GM21737 (cell line): ENCODE data around the gene JPH2.
"Not testable (repeated sequence)": the region's sequence is repeated elsewhere in the genome, so short reads cannot be mapped to it uniquely, and the experiment has no call there.

Source experiments
- ATAC-seq: cut with Tn5 transposase; IDR thresholded peaks from one replicate; pipeline ENCODE4 v1.9.1; 2021; ENCODE audit warnings: mild to moderate bottlenecking, moderate library complexity; ENCODE audit not compliant: unreplicated experiment

JPH2 gene

DNA sequence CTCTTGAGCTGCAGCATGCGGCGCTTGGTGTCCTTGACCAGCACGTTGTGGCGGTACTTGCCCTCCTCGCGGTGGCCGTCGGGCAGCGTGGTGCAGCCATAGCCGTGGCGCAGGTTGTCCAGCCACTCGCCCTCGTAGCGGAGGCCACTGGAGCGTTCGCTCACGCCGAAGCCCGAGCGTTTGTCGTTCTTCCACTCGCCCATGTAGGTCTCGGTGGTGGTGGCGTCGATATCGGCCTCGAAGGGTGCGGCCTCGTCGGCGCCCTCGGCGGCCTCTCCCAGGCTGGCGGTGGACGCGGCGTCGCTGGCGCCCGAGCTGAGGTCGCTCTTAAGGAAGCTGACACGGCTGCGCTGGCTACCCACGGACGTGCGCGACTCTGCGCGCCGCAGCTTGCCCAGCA lies 27.3 kb downstream of the JPH2 start:
- no peak for ATAC-seq

GRCh38 chr20:44159125-44159524 lies 27.9 kb downstream of the JPH2 start:
- ATAC-seq, result no peak

DNA sequence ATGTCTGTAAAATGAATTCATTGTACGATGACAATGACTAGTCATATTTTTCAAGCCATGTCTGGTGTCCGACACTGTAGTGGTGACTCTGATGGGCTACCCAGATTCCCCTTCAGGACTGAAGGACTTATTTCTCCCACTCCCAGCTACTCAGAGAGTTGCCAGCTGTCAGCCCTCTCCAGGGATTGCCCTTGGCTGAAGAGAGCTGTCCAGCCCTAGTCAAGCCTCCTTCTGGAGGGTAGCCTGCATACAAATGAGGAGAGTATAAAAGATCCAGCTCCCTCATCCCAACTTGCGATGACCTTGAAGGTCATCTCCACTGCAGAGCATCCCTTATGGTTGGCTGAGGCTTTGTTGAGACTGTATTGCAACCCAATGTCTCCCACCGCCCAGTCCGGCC lies 29.9 kb downstream of the JPH2 start:
- ATAC-seq, result no peak

DNA sequence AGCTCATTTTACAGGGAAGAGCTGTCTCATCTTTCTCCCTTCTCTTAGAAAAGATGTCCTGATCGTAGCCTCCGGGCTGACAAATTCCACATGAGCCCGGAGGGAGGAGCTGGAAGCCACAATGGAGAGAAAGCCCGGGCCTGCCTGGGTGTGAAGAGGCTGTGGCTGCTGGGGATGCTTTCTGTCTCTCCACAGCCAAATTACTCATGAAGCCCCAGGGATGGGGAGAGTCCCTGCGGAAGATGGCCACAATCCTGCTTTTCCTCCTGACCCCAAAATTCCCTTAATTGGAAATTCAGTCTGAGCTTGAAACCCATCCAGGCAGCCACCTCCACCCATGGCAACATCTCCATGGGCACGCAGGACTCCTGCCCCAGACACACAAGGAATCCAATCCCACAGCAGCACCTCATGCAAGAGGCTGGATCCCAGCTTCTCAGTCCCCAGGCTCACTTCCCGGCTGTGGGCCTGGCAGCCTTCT lies 32.4 kb downstream of the JPH2 start:
- ATAC-seq, result no peak

- ATAC-seq, result no peak
Observed at GRCh38 chr20:44153636-44154043, 33.3 kb downstream of the JPH2 start.

DNA sequence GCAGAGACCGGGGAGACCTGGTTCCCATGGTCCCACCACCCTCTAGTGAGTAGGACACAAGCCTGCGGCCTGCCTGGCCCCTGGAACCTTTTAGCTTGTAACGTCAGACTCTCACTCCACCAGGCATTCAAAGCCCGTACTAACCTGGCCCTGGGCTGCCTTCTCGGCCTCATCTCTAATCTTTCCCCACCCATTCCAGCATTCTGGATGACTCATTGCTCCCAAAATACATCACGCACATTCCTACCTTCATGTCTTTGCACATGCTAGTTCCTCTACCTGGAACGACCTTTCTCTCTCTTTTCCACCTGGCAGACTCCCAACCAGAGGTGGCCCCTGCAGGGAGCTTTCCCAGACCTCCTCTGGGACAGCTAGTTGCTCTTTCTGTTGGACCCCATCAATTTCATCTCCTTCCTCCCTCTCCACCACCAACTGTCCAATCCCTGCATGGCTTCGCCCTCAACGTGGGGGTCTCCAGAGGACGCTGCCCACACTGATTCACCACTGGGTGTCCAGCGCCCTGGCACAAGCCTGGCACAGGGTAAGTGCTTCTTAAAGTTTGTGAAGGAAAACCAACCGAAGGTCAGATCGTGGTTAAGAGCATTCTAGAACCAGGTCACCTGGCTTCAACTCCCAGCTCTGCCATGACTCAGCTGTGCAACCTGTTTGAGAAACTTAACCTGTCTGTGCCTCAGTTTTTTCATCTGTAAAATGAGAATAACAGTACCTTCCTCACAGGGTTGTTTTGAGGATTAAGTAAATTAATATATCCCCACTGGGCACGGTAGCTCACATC lies 35.2 kb downstream of the JPH2 start:
- ATAC-seq, result no peak

GRCh38 chr20:44146272-44146671 lies 40.7 kb downstream of the JPH2 start:
- ATAC-seq, result no peak

- no peak for ATAC-seq
Observed at GRCh38 chr20:44145131-44145775, 41.7 kb downstream of the JPH2 start.

GRCh38 chr20:44143936-44144335 lies 43.1 kb downstream of the JPH2 start:
- ATAC-seq, result no peak

- no peak for ATAC-seq
Observed at GRCh38 chr20:44142413-44142812, 44.6 kb downstream of the JPH2 start.

DNA sequence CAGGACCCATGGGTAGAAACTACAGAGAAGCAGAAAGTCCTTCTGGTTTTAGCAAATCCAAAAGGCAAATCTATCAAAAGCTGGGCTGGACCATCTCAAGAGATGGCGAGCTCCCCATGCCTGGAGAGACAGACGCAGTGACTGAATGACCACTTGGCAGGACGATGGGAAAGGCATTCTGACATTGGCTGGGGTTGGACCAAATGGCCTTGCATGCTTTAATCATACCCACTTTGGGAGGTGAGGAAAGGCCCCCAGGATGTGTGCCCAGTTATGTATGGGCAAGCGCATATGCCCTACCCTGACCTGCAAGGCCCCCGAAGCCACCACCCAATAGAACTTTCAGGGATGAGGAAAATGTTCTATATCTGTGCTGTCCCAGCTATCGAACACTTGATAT lies 45.1 kb downstream of the JPH2 start:
- ATAC-seq, result no peak

DNA sequence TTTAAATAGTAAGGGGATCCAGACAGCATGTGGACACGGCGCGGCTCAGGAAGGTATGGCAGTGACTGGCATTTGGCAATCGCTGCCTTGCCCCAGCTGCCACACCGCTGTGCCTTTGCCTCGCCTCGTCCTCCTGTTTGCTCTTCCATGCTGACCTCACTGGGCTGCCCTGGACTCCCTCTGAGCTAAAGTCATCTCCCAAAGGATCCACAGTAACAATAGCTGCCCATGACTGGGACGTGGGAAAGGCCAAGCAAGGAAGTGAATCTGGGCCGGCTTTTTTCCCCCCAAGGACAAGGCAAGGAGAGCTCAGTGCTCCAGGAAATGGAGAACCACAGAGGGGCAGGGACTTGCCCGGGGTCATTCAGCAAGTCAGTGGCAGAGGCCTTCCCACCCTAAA lies 48.1 kb downstream of the JPH2 start:
- no peak for ATAC-seq

DNA sequence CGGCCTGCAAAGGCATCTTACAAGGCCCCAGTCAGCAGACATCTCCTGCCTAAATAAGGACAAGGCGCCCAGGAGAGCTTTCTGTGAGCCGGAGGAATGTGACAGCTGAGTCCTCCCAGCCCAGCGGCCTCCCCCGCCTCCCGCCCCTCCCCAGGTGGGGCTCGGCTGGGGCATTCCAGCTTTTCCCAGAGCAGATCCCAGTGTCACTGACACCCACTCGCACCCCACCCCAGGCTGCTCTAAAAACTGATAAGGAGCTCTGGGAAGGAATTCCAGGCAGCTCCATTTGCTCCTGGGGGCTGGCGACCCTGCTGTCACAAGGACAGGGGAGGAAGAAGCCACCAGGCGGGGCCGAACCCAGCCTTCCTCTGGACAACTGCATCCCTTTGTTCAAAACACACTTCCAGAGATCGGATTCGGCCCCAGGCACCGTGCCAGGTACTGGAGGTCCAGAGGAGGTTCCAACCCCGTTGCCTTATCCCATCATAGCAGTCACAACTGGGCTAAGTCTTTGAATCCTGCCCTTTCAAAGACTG lies 49.7 kb downstream of the JPH2 start:
- no peak for ATAC-seq

DNA sequence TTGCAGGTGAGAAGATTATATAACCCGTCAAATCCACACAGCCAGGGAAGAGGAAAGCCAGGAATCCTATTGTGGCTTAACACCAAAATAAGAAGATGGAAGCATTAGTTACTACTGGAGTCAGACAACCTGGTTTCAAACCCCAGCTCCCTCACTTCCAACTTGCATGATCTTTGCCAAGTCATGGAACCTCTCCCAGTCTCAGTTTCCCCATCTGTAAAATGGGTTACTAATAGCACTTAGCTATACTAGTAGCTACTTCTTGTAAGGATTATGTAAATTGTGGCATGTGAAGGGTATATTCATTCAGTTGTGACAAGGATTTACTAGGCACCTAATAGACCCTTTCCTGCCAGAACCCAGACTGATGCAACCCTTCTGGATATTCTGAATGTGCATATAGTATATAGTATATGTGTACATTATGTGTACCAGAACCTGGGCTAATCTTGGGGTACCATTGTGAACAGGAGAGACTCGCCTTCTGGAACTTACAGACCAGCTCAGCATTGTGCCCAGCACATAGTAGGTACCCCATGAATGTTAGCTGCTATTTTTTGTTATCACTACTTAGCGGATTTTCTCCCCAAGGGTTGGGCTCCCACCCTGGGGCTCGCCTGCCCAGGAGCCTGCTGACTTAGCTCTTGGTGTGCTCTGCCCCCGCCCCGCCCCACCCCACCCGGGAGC lies 50.3 kb downstream of the JPH2 start:
- ATAC-seq, result no peak

DNA sequence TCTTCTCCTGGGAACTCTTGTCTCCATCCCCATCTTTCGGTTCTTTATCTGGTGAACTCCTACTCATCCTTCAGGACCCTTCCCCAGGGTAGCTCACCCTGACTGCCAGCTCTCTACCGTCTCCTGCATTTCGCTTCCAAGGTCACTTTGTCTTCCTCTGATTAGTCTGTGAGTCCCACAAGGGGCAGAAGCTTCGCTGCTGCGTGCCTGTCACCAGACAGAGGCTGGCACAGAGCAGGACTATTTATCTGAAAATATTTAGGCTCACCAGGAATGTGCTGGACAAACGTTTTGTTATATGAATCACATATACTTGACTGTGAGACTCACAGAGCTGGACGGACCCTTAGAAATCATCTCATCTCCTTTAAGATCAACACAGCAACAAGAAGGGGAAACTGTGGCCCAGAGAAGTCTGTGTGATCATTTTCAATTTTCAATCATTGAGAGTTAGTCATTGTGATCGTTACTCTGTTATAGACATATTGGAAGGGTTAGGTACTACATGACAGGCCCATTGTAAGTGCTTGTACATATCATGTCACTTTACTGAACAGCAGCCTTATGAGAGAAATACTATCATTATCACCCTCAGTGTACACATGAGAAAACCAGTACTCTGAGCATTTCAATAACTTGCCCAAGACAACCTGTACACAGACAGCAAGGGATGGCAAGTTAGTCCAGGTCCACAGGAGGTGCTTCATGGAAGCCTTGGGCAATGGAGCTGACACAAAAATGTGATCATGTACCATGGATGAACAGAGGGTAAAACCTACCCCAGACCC lies 51.4 kb downstream of the JPH2 start:
- no peak for ATAC-seq

DNA sequence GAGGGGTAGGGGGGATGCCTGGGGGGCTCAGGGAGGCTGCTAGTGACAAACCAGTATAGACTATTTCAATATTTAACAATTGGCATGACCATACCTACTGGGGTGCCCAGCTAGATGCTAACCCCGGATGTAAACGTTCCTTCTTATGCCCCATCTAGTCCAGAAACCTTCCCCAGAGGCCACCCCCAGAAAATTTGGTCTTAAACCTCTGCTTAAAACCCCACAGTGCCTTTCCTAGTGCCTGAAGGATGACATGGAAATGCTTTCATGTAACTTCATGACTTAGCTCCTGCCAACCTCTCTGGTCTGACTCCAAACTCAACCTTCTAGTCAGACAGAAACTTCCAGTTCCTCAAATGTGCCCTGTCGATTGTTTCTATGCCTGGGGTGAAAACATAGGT lies 52.0 kb downstream of the JPH2 start:
- no peak for ATAC-seq

GRCh38 chr20:44133424-44133823 lies 53.6 kb downstream of the JPH2 start:
- no peak for ATAC-seq

GRCh38 chr20:44131704-44132103 lies 55.3 kb downstream of the JPH2 start:
- ATAC-seq, result no peak

GRCh38 chr20:44129911-44130718 lies 56.9 kb downstream of the JPH2 start:
- ATAC-seq, result no peak

GRCh38 chr20:44129300-44129699 lies 57.7 kb downstream of the JPH2 start:
- ATAC-seq, result not testable (repeated sequence)
